Activated CD4-positive, alpha-beta T cell treated with anti-CD3 and anti-CD28 coated beads, Interleukin-2, amount 50 U/mL, for 1 hour (primary cell): Measurements from ENCODE around the gene DDO.
"Not testable (repeated sequence)": the region's sequence is repeated elsewhere in the genome, so short reads cannot be mapped to it uniquely, and the experiment has no call there.

Source experiments
- DNase-seq: peaks from one replicate; pipeline ENCODE4 v3.0.0-alpha.2; 2020

DDO gene

DNA sequence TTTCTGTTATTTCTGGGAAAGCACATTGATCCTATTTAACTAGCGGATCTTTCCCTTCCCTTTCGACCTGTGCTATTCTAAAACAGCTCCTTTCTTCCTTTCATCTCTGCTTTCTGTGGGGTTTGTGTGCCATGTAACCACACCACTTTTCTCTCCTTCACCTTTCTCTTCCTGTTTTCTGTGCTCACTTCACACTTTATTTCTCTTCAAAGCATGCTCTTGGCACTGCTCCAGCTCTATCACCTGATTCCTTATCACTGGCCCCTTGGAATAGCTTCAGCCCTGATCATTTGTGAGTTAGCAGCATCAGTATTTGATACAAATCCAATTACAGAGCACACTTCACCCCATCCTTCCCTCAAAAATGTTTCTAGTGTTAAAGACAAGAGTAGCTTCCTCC is 49.1 kb downstream of the DDO start:
- no peak for DNase-seq

DNA sequence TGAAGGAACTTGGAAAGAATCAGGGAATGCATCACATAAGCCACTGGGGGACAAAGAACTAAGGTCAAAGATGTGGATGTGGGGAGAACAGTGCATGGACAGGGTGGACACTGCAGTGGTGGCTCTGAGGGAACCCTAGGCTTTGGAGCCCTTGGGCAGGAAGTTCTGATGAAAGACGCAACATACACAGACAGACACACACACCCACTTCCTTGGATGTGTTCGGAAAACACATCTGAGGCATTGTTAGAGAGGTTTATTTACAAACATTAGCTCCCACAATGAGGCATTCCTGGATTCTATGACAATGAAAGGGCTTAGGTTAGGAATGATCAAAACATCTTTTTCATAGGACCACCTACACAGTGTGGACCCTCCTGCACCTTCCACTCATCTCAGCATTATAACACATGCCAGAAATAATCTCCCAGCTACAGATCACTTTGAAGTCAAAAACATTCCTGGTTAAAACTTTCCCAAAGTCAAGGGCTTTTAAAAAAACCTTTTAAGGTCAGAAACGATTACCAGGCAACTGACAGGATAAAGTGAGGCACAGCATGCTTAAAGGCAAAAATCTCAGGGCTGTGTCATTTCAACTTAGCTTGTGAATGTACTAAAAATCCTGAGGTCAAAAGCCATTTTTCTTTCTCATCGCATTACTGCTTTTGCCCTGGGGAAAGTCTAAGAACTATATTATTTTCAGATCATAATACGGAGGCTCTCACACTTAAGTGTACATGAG is 50.8 kb downstream of the DDO start:
- no peak for DNase-seq

DNA sequence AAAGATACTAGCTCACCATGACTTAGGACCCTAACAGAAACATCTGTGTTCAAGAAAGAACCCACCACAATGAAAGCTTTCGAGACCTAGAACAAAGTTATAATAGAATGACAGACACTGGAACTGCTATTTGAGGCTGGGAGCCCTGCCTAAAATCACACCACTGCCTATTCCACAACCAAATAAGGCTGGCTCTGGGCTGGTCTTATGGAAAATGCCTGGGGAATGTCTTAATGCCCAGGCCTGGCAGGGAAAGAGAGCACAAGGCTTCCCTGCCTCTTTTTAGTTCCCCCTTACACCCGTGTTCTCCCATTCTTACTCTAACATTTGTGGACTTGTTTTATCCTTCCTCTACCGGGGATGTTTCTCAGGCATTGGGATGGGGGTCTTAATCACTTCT is 51.6 kb downstream of the DDO start:
- DNase-seq: no peak

DNA sequence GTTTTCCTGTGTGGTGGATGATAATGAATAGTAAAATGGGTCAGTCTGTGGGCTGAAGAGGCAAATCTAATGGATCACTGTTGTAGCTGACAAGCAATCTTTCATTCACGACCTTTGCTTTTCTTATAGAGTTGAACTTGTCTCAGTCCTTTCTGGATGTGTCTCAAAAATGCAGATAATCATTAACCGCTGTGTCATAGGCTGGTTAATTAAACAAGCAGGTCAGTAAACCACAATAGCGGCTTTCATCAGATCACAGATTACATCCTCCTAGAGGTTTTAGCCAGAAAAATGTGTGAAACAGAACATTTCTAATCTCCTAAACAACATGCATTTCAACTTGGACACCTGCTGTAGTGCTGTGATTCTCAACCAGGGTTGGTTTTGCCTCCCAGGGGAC is 54.7 kb downstream of the DDO start:
- no peak for DNase-seq

DNA sequence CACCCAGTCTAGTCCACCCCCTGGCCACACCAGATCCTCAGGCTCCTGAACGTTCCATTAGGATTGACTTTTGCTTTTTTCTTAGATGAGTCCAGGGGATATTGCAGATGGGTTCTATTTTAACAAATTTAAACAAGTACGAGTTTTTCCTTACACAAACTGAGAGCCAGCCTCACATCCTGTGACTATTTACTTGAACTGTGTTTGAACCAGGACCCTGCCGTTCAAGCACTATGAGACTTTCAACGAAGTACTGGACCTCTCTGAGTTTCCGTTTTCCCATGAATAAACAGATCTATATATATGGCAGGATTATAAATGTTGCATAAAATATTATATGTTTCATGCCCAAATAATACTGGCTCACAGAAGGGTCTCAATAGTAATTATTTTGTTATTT is 55.8 kb downstream of the DDO start:
- no peak for DNase-seq

DNA sequence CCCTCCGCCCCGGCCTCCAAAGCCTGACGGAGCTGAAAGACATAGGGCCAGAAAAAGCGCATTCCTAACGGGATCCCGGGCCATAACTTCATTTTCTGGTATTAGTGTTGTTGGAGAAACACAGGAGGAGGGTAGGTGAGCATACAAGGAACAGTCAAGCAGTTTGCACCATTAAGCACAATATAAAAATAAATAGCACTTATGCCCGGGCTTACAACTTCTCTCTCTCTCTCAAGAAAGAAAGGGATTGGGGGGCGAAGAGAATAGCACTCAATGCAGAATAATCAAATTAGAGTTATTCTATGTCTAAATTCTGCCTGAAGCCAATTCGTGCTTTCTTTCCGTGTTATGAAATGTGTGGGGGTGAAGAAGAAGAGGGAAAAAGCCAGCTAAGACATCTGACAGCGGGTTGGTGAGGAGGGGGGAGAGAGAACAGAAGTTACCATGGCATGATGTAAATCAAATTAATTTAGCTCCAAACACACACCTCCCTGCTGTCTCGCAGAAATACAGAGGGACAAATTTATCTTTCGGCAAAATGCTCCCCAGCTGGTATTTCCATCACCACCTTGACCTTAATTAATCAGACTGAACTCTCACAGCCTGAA is 56.7 kb downstream of the DDO start:
- DNase-seq: no peak

DNA sequence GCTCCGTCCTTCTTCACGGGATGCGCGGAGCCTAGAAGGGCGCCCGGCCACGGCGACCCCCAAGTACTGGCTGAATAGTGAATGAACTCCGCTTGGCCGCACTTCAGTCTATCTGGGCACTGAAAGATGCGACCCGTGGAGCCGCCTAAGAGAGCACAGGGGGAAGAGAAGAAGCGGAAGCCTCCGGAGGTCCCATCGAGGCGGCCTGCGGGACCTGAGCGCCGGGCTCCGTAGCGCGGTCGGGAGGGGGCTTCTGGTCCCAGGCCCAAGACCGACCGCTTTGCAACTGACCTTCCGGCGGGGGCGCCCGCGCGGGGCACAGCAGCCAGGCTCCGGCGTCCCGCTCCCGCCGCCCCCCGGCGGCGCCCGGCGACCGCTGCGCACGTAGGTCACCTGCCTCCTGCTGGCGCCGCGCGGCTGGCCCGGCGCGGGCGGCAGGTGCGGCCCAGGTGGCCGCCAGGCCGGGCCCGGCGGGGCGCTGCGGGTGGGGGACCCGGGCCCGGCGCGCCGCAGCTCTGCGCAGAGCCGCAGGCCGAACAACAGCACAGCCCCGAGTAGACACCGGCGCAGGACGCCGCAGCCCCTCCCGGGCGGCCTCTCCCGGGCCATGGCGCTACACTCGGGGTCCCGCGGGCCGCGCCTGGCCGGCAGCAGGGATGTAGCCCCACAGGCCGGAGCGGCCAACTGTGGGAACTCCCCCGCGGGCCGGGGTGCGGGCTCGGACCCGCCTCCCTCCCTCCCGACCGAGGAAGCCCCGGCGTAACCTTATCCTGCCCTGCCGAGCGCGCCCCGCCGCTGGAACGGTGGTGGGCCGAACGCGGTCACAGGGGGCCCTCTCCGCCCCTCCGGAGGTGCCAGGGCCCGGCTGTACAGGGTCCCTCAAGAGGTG is 57.5 kb downstream of the DDO start, which contains the start of gene METTL24:
METTL24 (minus strand) TSS at position 686 of the 889 bp plus-strand sequence; CDS start at position 609, 77 bp downstream.
- DNase-seq: no peak

DNA sequence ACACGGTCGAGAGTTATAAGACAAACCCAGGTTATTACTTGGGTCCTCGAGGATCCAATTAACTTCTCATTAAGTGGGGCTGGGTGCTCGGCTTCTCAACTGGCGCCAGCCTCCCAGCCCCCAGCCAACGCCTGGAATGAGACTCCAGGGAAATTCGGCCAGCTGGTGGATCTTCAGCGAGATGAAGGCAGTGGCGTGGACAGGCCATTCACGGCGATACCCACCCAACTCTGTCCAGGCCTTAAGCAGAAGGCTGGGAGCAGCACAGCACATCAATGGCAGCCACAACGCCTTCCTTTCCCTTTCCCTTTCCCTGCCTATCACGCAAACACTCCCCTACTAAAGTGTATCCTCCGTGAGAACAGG is 58.1 kb downstream of the DDO start:
- no peak for DNase-seq

DNA sequence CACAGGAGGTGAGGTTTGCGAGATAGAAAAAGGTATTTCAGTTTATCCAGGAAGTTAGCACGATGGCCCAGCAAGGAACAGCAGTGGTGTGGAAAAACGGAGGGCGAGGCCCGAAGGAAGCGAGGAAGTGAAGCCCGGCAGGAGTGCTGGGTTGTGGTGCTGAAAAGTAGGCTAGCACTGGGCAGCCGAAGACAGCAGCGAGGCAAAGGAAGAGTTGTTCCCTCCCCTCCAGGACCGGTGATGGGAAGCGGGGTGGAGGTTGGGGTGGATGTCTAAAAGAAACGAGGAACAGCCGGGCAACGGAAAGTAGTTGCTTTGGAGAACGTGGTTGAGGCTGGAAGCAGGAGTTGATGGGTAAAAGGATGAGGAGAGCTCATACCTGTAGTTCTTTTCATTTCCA is 58.6 kb downstream of the DDO start:
- no peak for DNase-seq

DNA sequence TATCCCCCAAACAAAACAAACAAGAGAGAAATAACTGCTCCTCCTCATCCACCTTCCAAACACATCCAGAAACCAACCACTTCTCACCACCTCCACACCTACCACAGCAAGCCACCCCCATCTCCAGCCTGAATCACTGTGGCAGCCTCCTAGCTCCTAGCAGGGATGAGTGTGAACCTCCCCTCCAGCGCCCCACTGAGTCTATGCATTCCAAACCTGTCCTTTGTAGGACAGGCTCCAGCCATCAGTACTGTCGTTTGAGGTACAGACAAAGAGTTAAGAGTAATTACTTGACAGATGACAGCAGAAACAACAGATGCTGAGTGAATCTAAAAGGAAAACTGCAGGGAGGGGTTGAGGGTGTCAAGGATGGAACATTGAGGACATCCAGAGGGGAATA is 59.6 kb downstream of the DDO start:
- no peak for DNase-seq

DNA sequence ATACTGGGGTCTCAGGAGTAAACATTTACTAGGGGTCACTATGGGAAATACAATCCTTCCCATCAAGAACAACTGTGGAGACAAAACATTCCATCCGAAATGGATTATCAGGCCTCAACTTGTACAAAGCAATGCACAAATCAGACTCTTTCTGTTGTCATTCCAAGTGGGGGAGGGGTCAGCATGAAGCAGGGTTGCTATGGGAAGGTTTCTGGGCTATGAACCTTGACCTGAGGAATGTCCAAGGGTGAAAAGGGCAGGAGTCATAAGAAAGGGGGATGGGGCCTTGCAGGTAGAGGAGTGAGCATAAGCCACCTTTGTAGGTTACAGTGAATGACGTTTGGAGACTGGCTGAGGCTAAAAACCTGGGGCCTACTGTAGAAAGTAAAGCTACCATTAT is 60.4 kb downstream of the DDO start:
- no peak for DNase-seq

DNA sequence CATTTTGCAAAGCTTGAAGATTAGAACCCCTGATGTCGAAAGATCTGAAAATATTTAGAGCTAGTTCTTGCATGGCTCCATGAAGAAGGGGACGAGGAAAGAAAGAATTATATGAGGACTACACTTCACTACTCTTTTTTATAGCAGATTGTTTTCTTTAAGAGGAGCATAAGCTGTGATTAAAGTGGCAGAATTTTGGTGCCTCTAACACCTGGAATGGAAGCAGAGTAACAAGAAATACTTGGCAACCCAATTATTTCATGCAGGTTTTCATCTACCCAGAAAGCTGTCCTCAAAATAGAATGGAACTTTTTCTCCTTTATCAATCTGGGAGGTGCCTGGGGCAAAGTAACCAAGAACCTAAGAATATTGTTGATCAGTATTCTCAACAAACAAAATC is 61.2 kb downstream of the DDO start:
- DNase-seq: no peak

DNA sequence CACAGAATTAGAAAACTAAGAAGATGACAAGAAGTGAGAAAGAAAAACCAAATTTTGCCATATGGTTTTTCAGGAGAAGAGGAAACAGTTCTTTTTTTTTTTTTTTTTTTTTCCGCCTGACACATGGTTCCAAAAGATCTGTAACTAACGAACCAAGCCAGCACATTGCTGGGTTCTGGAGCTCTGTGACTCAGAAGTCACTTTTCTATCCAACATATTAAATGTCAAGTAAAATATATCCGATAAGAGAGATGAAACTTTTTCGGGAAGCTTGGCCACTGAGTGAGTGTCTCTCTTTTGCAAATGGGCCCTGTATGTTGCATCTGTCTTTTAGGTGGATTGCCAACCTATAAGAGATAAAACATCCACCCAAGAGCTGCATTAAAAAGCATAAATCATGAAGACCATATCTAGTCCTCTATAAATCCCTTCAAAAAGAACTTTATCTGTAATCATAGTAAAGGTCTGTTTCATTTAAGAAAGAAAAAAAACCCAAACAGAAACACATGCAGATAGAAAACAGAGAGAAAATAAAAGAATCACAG is 61.8 kb downstream of the DDO start:
- no peak for DNase-seq

DNA sequence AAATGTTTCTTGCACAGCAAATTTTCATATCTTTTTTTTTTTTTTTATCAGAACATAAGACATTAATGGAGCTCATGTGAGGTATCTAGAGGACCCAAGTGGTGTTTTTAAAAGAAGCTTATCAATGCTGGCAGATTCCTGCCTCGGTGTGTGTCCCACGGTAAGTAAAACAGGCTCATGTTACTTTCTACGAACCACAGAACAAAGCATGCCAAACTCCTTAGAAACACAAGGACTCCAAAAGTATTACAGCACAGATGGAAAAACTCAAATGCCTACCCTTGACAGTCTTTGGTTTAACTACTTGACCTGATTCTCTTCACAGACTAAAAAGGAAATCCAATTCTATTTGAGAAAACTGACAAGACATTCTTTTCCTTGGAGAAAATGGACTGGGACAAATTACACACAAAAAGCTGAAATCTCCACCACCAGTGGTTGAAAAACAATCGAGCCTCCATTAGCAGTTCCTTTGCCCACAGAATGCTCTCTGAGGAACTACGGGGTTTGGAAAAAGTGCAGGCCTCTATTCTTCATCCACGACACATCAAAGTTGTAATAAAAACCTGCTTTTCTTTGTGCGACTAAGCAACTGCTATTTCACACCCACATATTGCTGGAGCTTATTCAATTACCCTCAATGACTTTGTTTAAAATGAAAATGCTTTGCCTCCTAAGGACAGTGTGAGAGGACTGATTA is 62.7 kb downstream of the DDO start:
- no peak for DNase-seq

DNA sequence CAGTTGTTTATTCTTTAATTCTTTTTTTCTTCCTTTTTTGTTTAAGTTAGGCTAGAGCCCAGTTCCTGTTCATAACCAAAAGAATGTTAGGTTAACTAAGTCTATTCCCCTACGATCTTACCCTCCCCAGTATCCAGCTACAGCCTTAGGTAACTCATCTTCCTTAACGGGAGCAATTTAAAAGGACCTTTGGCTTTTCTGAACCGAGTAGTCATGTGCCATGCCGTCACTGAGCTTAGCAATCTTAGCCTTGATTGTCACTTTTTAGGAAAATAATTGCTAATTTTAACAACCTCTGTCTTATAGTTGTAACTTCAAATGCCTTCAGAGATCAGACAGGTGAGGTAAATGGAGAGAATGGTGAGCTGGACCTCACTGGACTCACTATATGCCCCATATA is 63.4 kb downstream of the DDO start:
- DNase-seq: no peak

DNA sequence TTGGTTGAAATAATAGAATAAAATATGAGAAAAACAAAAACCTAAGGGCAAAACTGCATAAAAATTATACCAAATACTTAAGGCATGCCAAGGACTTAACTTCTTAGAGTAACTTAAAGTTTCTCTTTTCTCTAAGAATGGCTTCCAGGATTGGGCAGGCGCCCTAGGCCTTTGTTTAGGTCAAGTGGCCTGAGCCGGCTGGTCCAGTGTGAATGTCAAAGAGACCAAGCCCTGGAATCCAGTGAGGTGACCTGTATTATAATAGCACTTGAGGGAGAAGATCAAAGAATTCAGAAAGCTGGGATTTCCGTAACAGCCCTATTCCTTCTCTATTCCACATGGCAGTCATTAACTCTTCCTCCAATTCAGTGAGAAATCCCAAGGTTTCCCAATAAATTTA is 63.8 kb downstream of the DDO start:
- no peak for DNase-seq

DNA sequence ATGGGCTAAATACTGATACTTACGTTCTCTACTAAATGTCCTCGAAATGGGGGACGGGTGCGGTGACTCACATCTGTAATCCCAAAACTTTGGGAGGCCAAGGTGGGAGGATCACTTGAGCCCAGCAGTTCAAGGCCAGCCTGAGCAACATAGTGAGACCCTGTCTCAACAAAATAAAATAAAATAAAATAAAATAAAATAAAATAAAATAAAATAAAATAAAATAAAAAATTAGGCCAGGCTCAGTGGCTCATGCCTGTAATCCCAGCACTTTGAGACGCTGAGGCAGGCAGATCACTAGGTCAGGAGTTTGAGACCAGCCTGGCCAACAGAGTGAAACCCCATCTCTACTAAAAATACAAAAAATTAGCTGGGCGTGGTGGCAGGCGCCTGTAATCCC is 64.8 kb downstream of the DDO start:
- not testable (repeated sequence) for DNase-seq

DNA sequence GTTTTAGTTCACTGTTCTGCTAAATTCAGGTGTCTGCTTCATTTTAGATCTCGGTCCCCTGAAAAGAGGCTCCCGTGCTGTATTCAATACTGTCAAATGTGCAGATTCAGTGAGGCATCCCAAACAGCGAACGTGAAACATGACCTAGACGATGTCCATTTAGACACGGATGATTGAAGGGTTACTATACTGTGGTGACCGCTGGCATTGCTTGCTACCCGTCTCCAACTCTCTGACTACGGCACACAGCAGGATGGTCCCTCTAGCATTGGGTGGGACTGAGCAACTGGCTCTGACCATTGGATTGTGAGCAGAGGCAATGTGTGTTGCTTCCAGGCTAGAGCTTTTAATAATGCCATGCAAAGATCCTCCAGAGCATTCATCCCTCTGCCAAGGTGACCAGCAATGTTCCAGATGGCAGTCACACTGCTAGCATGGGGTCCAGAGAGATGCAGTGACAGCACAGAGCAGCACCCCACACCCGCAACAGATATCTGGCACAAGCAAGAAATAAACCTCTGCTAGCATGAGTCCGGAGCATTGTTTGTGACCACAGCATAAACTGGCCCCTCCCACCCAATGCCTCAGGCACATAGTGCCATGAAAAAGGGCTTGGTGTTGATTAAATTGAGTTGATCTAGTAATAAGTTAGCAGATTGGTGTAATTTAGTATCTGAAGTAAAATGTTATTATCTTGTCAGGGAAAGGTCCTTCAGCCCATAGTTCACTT is 66.2 kb downstream of the DDO start:
- no peak for DNase-seq

DNA sequence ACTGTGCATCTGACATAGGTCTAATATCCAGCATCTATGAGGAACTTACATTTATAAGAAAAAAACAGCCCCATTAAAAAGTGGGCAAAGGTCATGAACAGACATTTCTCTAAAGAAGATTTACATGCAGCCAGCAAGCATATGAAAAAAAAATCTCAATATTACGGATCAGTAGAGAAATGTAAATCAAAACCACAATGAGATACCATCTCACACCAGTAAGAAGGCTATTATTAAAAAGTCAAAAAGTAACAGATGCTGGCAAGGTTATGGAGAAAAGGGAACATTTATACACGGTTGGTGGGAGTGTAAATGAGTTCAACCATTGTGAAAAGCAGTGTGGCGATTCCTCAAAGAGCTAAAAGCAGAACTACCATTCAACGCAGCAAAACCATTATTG is 70.3 kb downstream of the DDO start:
- no peak for DNase-seq

DNA sequence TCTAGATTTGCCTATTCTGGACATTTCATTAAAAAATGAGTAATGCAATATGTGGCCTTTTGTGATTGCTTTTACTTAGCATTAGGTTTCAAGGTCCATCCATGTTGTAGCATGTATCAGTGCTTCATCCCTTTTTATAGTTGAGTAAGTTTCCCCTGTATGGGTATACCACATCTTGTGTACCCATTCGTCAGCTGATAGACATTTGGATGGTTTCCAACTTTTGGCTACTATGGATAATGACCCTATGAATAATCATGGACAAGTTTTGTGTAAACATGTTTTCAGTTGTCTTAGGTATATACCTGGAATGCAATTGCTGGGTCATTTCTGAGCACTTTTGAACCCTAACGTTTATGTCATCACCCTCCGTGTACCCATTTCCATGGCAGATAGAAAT is 72.6 kb downstream of the DDO start:
- no peak for DNase-seq
